Mucosa of descending colon (tissue), 3 donors: Measurements from ENCODE around the gene POP4. TPM values are rescaled to one million over a fixed set of nuclear protein-coding genes. Genes with fewer than 3 reads are reported as not detected.

Experiments used
- ATAC-seq: fragments of 200-7000 bp; cut with Tn5 transposase; one replicate; pipeline ENCODE4 v1.9.1; 2020; ENCODE audit warnings: mild to moderate bottlenecking, moderate library complexity
- DNase-seq, 3 donors: peaks; one replicate each; pipeline ENCODE4 v3.0.0-alpha.2; 2020
- H3K36me3 ChIP-seq: fragments of 200-600 bp; one replicate; pipeline ENCODE4 v1.8.0; 2021; ENCODE audit warnings: low read depth, mild to moderate bottlenecking
- H3K4me1 ChIP-seq: fragments of 200-600 bp; one replicate; pipeline ENCODE4 v1.8.0; 2021; ENCODE audit warnings: low read depth, mild to moderate bottlenecking
- H3K4me3 ChIP-seq: fragments of 200-600 bp; one replicate; pipeline ENCODE4 v1.8.0; 2021; ENCODE audit warnings: mild to moderate bottlenecking
- H3K9me3 ChIP-seq: fragments of 200-600 bp; one replicate; pipeline ENCODE4 v1.8.0; 2021; ENCODE audit warnings: mild to moderate bottlenecking
- intact Hi-C, 2 donors: fragments of 100-400 bp; cut with DNase I in 1 of 2; cut with micrococcal nuclease in 1 of 2; formaldehyde crosslinking; loops; one replicate each; pipeline versions ENCODE4 v1.11.0 to v1.11.1; 2022; cut with DNase I, micrococcal nuclease
- total RNA-seq, 3 donors: library from RNA; stranded (reverse); fragmentation: NEBNext Ultra II Directional in 2 of 3; extraction: Animal tissue kit (Norgen Biotek cat#: 25700) in 2 of 3; gene quantifications; one replicate each; pipeline versions ENCODE4 v1.2.1 to v1.2.4, GENCODE V29; 2021 to 2023
- TF ChIP-seq, protein P1 (sequence below): fragments of 200-600 bp; IDR thresholded peaks from one replicate; pipeline ENCODE4 v1.8.0; 2022; ENCODE audit warnings: antibody characterized with exemption, mild to moderate bottlenecking
- donor health status: DM: no; HTN: no; CAD: no; lungs with moderate emphysema.
- donor health status: DM: no; HTN: no; CAD: no.
- donor health status: DM: no; HTN: yes; CAD: no.

The POP4 gene
- total RNA-seq, 3 donors from 2014 or later, result 53.1 to 67.1 (median 65.6) TPM

DNA sequence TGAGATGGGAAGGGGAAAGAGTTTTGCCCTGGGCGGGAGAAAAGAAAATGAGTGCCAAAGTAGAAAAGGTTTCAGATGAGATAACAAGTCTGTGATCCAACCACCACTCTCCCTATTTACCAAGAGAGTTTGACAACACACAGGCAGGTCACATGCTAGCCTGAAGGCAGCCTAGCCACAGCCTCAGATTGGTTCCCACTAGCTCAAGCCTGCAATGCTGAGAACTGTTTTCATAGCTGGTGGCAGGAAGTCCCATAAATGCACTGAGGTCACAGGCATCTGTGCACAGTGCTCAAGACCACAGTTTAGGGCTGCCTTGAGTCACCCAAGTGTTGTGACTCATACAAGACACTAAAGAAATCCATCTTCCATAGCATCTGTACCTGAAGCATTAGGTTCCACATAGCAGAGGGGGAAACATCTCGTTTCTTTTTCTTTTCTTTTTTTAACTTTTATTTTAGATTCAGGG is 18.5 kb upstream of the POP4 start:
- Histone ChIP-seq H3K4me3 (no peak overlapping the region), H3K4me1 (no peaks in the 10 kb centered on the region), H3K36me3 (no peaks in the 10 kb centered on the region), H3K9me3 (no peaks in the 10 kb centered on the region)
- intact Hi-C loops, result no loop called here
- DNase-seq (peak in 1 of 3 donors; percentile 27), ATAC-seq (peak; percentile 87)
- TF ChIP-seq, protein P1, sequence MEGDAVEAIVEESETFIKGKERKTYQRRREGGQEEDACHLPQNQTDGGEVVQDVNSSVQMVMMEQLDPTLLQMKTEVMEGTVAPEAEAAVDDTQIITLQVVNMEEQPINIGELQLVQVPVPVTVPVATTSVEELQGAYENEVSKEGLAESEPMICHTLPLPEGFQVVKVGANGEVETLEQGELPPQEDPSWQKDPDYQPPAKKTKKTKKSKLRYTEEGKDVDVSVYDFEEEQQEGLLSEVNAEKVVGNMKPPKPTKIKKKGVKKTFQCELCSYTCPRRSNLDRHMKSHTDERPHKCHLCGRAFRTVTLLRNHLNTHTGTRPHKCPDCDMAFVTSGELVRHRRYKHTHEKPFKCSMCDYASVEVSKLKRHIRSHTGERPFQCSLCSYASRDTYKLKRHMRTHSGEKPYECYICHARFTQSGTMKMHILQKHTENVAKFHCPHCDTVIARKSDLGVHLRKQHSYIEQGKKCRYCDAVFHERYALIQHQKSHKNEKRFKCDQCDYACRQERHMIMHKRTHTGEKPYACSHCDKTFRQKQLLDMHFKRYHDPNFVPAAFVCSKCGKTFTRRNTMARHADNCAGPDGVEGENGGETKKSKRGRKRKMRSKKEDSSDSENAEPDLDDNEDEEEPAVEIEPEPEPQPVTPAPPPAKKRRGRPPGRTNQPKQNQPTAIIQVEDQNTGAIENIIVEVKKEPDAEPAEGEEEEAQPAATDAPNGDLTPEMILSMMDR, result no peak

DNA sequence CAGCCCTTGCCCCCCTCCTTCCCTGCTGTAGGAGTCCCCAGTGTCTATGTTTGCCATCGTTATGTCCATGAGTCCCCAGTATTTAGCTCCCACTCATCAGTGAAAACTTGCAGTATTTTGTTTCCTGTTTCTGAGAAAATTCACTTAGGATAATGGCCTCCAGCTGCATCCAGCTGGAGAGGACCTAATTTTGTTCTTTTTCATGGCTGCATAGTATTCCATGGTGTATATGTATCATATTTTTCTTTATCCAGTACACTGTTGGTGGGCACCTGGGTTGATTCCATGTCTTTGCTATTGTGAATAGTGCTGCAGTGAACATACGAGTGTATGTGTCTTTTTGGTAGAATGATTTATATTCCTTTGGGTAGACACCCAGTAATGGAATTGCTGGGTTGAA is 18.0 kb upstream of the POP4 start:
- no peaks in the 10 kb centered on the region for H3K36me3 ChIP-seq
- no peak for ATAC-seq
- no peak overlapping the region for H3K4me3 ChIP-seq
- no peak for DNase-seq
- intact Hi-C loops, result no loop called here
- no peaks in the 10 kb centered on the region for H3K4me1 ChIP-seq
- H3K9me3 ChIP-seq, result no peaks in the 10 kb centered on the region
- TF ChIP-seq, protein P1, result no peak

DNA sequence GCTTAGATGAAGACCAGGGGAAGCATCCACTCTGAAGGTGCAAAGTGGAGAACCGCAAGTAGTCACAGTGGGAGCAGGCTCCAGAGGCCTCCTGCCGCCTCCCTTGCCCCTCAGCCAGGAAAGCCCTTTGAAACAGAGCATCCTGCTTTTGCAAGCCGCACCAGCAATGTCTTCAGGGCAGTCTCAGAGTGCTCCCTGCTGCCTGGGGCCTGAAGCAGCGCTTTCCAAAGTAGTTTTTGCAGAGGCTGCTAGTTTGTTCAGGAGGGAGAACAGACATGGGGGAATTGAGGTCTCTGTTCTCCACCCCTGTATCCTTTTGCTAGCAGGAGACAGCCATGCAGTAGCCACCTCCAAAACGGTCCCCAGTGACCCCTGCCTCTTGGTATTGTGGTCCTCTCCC is 15.8 kb upstream of the POP4 start:
- no peaks in the 10 kb centered on the region for H3K4me1 ChIP-seq
- no peak overlapping the region for H3K4me3 ChIP-seq
- ATAC-seq (no peak), DNase-seq (no peak)
- no peaks in the 10 kb centered on the region for H3K36me3 ChIP-seq
- intact Hi-C loops, result no loop called here
- TF ChIP-seq, protein P1, result no peak
- H3K9me3 ChIP-seq, result no peaks in the 10 kb centered on the region

DNA sequence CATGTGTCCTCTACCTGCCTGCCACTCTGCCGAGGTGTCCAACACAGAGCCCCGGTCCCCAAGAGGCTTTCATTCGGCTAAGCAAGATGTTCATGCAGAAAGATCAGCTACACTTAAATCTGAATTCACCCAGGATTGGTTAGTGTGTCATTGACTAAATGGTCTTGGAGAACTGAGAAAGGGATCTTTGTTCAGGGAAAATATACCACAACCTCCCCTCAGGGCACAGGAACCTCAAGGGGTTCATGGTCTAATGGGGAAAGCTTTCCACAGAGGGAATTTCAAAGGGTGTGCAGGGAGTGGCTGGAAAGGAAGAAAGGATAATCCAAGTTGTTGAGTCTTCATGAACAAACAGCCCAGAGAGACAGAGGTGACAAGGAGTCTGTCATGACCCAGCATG is 14.4 kb upstream of the POP4 start:
- Histone ChIP-seq H3K36me3 (no peaks in the 10 kb centered on the region), H3K4me1 (no peaks in the 10 kb centered on the region), H3K9me3 (no peaks in the 10 kb centered on the region), H3K4me3 (no peak overlapping the region)
- DNase-seq (no peak), ATAC-seq (no peak)
- intact Hi-C loops, result no loop called here
- TF ChIP-seq, protein P1, result no peak

DNA sequence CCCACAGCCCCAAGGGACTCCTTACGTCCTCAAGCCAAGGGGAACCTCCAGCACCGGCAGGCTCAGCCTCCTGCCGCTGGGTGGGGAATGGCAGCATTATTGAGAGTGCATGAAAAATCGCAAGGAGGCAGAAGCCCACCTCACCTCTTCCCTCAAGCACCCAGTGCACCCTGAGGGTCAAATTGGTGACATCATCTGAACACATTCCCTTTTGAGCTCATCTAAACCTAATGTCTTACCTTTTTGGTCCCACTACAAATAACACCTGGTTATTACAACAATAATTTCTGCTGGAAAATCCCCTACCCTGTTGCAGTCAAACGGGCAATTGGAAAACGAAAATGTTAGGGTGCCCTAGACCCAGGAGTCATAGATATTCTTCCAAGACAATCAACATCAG is 12.2 kb upstream of the POP4 start:
- ATAC-seq, result no peak
- Histone ChIP-seq H3K36me3 (no peaks in the 10 kb centered on the region), H3K9me3 (no peaks in the 10 kb centered on the region), H3K4me3 (no peak overlapping the region), H3K4me1 (no peaks in the 10 kb centered on the region)
- no peak for DNase-seq
- intact Hi-C loops, result no loop called here
- TF ChIP-seq, protein P1, result no peak

- H3K9me3 ChIP-seq, result no peaks in the 10 kb centered on the region
- H3K4me1 ChIP-seq, result no peaks in the 10 kb centered on the region
- H3K4me3 ChIP-seq, result no peak overlapping the region
- intact Hi-C loops, result no loop called here
- ATAC-seq, result no peak
- H3K36me3 ChIP-seq, result no peaks in the 10 kb centered on the region
- TF ChIP-seq, protein P1, result no peak
- DNase-seq, result no peak
Measured at GRCh38 chr19:29596080-29596727, 9.9 kb upstream of the POP4 start.
